HepG2 (cell line): Measurements from ENCODE around the gene TGFBI. TPM values are rescaled to one million over a fixed set of nuclear protein-coding genes. Genes with fewer than 3 reads are reported as not detected.

ENCODE experiments used
- ATAC-seq: fragments of 200-7000 bp; cut with Tn5 transposase; 3 replicates; pipeline ENCODE4 v1.9.1; 2020; ENCODE audit warnings: mild to moderate bottlenecking, moderate library complexity
- BruUV-seq: library from RNA; stranded (reverse); fragments of 400-500 nt; replicated peaks from 2 replicates; lab custom pipeline; 2021; lab: Mats Ljungman, UMichigan
- CTCF ChIA-PET: fragments of 300-600 bp; formaldehyde crosslinking; extraction: SDS; loops from one replicate; lab custom pipeline; 2021; ENCODE audit warnings: low total read pairs, inconsistent platforms, low intra/inter-chr PET ratio; lab: Yijun Ruan, JAX
- POLR2A ChIA-PET: fragments of 350-600 bp; sonication (Branson Sonifier 250); formaldehyde crosslinking; loops from one replicate; lab custom pipeline; 2020; ENCODE audit warnings: antibody characterized with exemption, inconsistent platforms; lab: Yijun Ruan, JAX
- DNase-seq: peaks from one replicate; pipeline ENCODE4 v3.0.0-alpha.2; 2015; ENCODE audit warnings: low spot score
- FAIRE-seq: peaks from 3 replicates; lab custom pipeline; 2011; peaks lifted over from hg19 to GRCh38; lab: Jason Lieb, UNC
- H2AFZ ChIP-seq: one replicate; pipeline ENCODE4 v1.6.1; 2011; ENCODE audit warnings: low read length, inconsistent platforms
- H3K27ac ChIP-seq: fragments of 300-600 bp; 3 replicates; pipeline ENCODE4 v1.8.0; 2011; ENCODE audit warnings: mixed run types, mild to moderate bottlenecking, mixed read lengths, low read length, inconsistent platforms; ENCODE audit not compliant: insufficient read depth; ENCODE audit errors: extremely low read length
- H3K27me3 ChIP-seq, 2 experiments: fragments of 200-600 bp in 1 of 2; 2 replicates in 1 of 2; 3 replicates in 1 of 2; pipeline versions ENCODE4 v1.6.0 to v1.8.0; 2011; ENCODE audit warnings: low read length in 2 of 2, mild to moderate bottlenecking in 2 of 2, moderate library complexity in 2 of 2, inconsistent platforms in 1 of 2; ENCODE audit not compliant: insufficient read depth in 2 of 2, control insufficient read depth in 1 of 2
- H3K36me3 ChIP-seq, 2 experiments: fragments of 200-600 bp in 1 of 2; replicated peaks in 1 of 2; 2 replicates in 1 of 2; 3 replicates in 1 of 2; pipeline versions ENCODE4 v1.5.1 to v1.8.0; 2011; ENCODE audit warnings: low read length in 2 of 2, inconsistent platforms in 1 of 2; ENCODE audit not compliant: insufficient read depth in 2 of 2, control insufficient read depth in 1 of 2
- H3K4me1 ChIP-seq: 2 replicates; pipeline ENCODE4 v1.5.1; 2012; ENCODE audit warnings: low read length, inconsistent platforms; ENCODE audit not compliant: insufficient read depth
- H3K4me2 ChIP-seq: 2 replicates; pipeline ENCODE4 v1.6.0; 2011; ENCODE audit warnings: low read depth, low read length, inconsistent platforms
- H3K4me3 ChIP-seq, 3 experiments: fragments of 200-600 bp in 1 of 3; sonication (generic), shearing (Covaris generic) in 1 of 3; replicated peaks in 1 of 3; 2 replicates each; pipeline ENCODE4 v1.5.1; 2011 to 2016; ENCODE audit warnings: low read length in 3 of 3, inconsistent platforms in 2 of 3, low read depth in 2 of 3, mild to moderate bottlenecking in 2 of 3, control low read depth in 1 of 3, mixed read lengths in 1 of 3; ENCODE audit not compliant: insufficient read depth in 1 of 3
- H3K79me2 ChIP-seq: one replicate; pipeline ENCODE4 v1.6.1; 2011; ENCODE audit warnings: low read length, inconsistent platforms; ENCODE audit not compliant: insufficient read depth
- H3K9ac ChIP-seq: 2 replicates; pipeline ENCODE4 v1.6.0; 2011; ENCODE audit warnings: mild to moderate bottlenecking, low read depth, low read length, inconsistent platforms; ENCODE audit not compliant: insufficient read depth
- H3K9me3 ChIP-seq: 2 replicates; pipeline ENCODE4 v1.5.1; 2012; ENCODE audit warnings: mild to moderate bottlenecking, low read length
- H4K20me1 ChIP-seq: 2 replicates; pipeline ENCODE4 v1.6.0; 2011; ENCODE audit warnings: inconsistent platforms, mild to moderate bottlenecking, low read length, moderate library complexity; ENCODE audit not compliant: insufficient read depth
- EED ChIP-seq: sonication (generic); formaldehyde crosslinking; IDR thresholded peaks from 2 replicates; pipeline ENCODE4 v1.5.0; 2020; ENCODE audit warnings: mild to moderate bottlenecking, missing genetic modification reagents
- GPN1 ChIP-seq: sonication (generic); formaldehyde crosslinking; IDR thresholded peaks from 2 replicates; pipeline ENCODE4 v1.5.1; 2020; ENCODE audit warnings: missing genetic modification reagents, borderline replicate concordance
- HMGA1 ChIP-seq: sonication (generic); formaldehyde crosslinking; conservative IDR thresholded peaks from 2 replicates; pipeline ENCODE4 v1.4.0; 2020; ENCODE audit warnings: missing genetic modification reagents
- HNF4G ChIP-seq, 2 experiments: sonication (generic) in 1 of 2; formaldehyde crosslinking in 1 of 2; IDR thresholded peaks; 2 replicates each; pipeline versions ENCODE4 v1.4.0 to v1.6.1; 2011 to 2020; ENCODE audit warnings: borderline replicate concordance in 2 of 2, low read depth in 2 of 2, mild to moderate bottlenecking in 2 of 2, low read length in 1 of 2, missing genetic modification reagents in 1 of 2, moderate library complexity in 1 of 2
- IKZF1 ChIP-seq: fragments of 450-650 bp; IDR thresholded peaks from 2 replicates; pipeline ENCODE4 v1.7.1; 2016
- MIER3 ChIP-seq: IDR thresholded peaks from 2 replicates; pipeline ENCODE4 v1.6.1; 2016; ENCODE audit warnings: missing compliant biosample characterization, borderline replicate concordance
- RBFOX2 ChIP-seq: fragments of 200-400 bp; formaldehyde crosslinking; IDR thresholded peaks from 2 replicates; pipeline ENCODE4 v1.6.1; 2017; ENCODE audit warnings: low read depth, mild to moderate bottlenecking, low read length
- ZBTB2 ChIP-seq: sonication (generic); formaldehyde crosslinking; IDR thresholded peaks from 2 replicates; pipeline ENCODE4 v1.8.0; 2022; ENCODE audit warnings: low read depth, missing genetic modification reagents
- ZNF12 ChIP-seq: sonication (generic); formaldehyde crosslinking; IDR thresholded peaks from 2 replicates; pipeline ENCODE4 v1.5.0; 2020; ENCODE audit warnings: missing genetic modification reagents
- ZNF678 ChIP-seq: sonication (generic); formaldehyde crosslinking; IDR thresholded peaks from 2 replicates; pipeline ENCODE4 v1.4.0; 2020; ENCODE audit warnings: mild to moderate bottlenecking, missing genetic modification reagents
- ZNF740 ChIP-seq: sonication (generic); formaldehyde crosslinking; IDR thresholded peaks from 2 replicates; pipeline ENCODE4 v1.4.0; 2020; ENCODE audit warnings: missing genetic modification reagents
- ZNF879 ChIP-seq: sonication (generic); formaldehyde crosslinking; IDR thresholded peaks from 2 replicates; pipeline ENCODE4 v1.8.1; 2023; ENCODE audit warnings: missing genetic modification reagents
- ZNF891 ChIP-seq: sonication (generic); formaldehyde crosslinking; IDR thresholded peaks from 2 replicates; pipeline ENCODE4 v1.5.0; 2020; ENCODE audit warnings: mild to moderate bottlenecking, missing genetic modification reagents
- WGBS: methylation state at CpG from one replicate; pipeline ENCODE4 v1.1.6; 2017; ENCODE audit warnings: low lambda C conversion rate; 5-methylcytosine and 5-hydroxymethylcytosine counted together
- in situ Hi-C: cut with HindIII; loops from 2 replicates; pipeline ENCODE4 v1.10.0; 2017; ENCODE audit warnings: low pct_unique_long_range_greater_than_20kb; ENCODE audit not compliant: extremely low pct_ligation_motif_present
- intact Hi-C: fragments of 100-400 bp; cut with micrococcal nuclease; formaldehyde crosslinking; loops from one replicate; pipeline ENCODE4 v1.10.0; 2022; ENCODE audit not compliant: unreplicated experiment
- polyA plus RNA-seq, 8 experiments: library from polyadenylated mRNA; depleted of rRNA in 3 of 8; stranded (reverse) in 7 of 8; unstranded in 1 of 8; fragments of >200 nt; fragmentation: Illumina TruSeq in 4 of 8; extraction: Trizol in 4 of 8; gene quantifications; 2 replicates each; pipeline versions ENCODE4 v1.2.1 to v1.2.3, GENCODE V29; 2011 to 2016; ENCODE audit warnings: low read depth in 4 of 8, missing spikeins in 1 of 8, mixed read lengths in 1 of 8; ENCODE audit not compliant: insufficient read depth in 1 of 8
- total RNA-seq, 5 experiments: library from RNA; depleted of rRNA; stranded (reverse); fragments of >200 nt; fragmentation: Illumina TruSeq; extraction: Trizol; gene quantifications; 2 replicates each; pipeline ENCODE4 v1.2.3, GENCODE V29; 2016; ENCODE audit warnings: low read depth in 1 of 5
- TF ChIP-seq, protein P1 (sequence below): sonication (generic); formaldehyde crosslinking; IDR thresholded peaks from 2 replicates; pipeline ENCODE4 v1.9.0; 2021; ENCODE audit warnings: missing genetic modification reagents, mild to moderate bottlenecking, borderline replicate concordance

Gene TGFBI
- total and polyA plus RNA-seq, 2 of the 13 experiments (the other 11 are each of a cell fraction or from before 2014, with no cell fraction given) = 275 to 457 TPM

DNA sequence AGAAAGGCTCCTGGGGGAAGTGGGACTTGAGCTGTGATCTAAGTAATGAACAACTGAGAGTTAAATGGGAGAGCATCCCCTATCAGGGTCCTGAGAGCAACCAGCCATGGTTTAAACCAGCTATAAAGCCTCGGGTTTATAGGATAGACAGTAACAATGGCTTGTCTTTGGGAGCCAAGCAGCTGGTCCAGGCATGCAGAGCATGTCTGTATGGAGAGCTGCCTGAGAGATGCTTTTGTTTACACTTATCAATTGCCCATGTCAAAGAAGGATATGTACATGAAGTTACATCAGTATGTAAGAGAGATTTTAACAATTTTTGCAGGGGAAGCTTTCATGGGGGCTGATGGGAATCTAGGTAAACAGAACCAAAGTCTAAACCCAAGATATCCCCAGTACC, 4.4 kb downstream of the TGFBI start (continued):
- TF ChIP-seq HNF4G (IDR thresholded peaks at IDR 0.05; ENCODE audit: borderline replicate concordance, low read depth, low read length) (no peak), HNF4G (CRISPR knock-in tag; IDR thresholded peaks at IDR 0.05; ENCODE audit: borderline replicate concordance, low read depth) (no peak), EED (CRISPR knock-in tag) (no peak), ZNF12 (no peak), IKZF1 (no peak), RBFOX2 (no peak), ZNF891 (CRISPR knock-in tag) (no peak), ZNF879 (CRISPR knock-in tag) (no peak), ZNF678 (CRISPR knock-in tag) (no peak), ZBTB2 (no peak), MIER3 (CRISPR knock-in tag) (no peak), ZNF740 (CRISPR knock-in tag) (no peak), GPN1 (no peak), HMGA1 (no peak)

DNA sequence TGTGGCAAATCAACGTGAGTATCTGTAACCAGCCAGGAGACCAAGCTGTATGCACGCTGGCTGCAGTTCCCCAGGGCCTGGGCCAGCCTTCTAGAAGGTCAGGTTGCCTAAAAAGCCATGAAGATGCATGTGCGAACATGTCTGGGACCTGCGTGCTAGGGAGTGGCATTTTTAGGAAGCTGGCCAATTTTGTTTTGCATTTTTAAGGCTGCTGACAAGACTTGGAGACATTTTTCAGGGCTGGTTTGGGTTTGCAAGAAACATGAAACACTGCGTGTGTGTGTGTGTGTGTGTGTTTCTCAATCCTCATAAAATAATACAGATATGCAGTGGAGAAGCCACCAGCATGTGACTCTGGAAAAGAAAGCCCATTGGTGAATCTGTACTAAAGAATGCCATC, 5.1 kb downstream of the TGFBI start:
- H3K4me3 ChIP-seq = no peak overlapping the region
- intact Hi-C loops (loop anchor here (2.0 kb wide), 1 partner anchor 19 kb away; no protein-coding TSS in a partner anchor), in situ Hi-C loops (no loop called here)
- TF ChIP-seq RBFOX2 = peak; percentile 39; the same call in 1 of the 2 replicates
- TF ChIP-seq, protein P1, sequence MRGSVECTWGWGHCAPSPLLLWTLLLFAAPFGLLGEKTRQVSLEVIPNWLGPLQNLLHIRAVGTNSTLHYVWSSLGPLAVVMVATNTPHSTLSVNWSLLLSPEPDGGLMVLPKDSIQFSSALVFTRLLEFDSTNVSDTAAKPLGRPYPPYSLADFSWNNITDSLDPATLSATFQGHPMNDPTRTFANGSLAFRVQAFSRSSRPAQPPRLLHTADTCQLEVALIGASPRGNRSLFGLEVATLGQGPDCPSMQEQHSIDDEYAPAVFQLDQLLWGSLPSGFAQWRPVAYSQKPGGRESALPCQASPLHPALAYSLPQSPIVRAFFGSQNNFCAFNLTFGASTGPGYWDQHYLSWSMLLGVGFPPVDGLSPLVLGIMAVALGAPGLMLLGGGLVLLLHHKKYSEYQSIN (CRISPR knock-in tag) = no peak
- DNase-seq (no peak), ATAC-seq (no peak), FAIRE-seq (no peak)
- peaks cover 15 to 46% of the 10 kb centered on the region in 2 experiments for H3K36me3 ChIP-seq
- no peaks in the 10 kb centered on the region for H4K20me1 ChIP-seq
- no peak overlapping the region for H3K4me2 ChIP-seq
- 96% methylated on average over 4 of the region's 5 CpGs for WGBS
- H3K9me3 ChIP-seq = no peaks in the 10 kb centered on the region
- ChIA-PET CTCF (no interaction called here), POLR2A (interaction anchor here (0.9 to 10.6 kb wide), 3 partner anchors 19 to 60 kb away, joined by 3 to 129 read pairs (median 66); no protein-coding TSS in a partner anchor)
- H3K79me2 ChIP-seq = peaks cover 27% of the 10 kb centered on the region
- no peak overlapping the region for H3K27ac ChIP-seq
- BruUV-seq = no TSS peak
- H3K4me1 ChIP-seq = peaks cover 53% of the 10 kb centered on the region
- H2AFZ ChIP-seq = no peak overlapping the region
- H3K9ac ChIP-seq = no peak overlapping the region
- no peaks in the 10 kb centered on the region; a peak in 1 of 5 replicates for H3K27me3 ChIP-seq
